Measurements from ENCODE around the gene CLSTN2.

- no peak for TF ChIP-seq CTCF (IDR thresholded peaks at IDR 0.05; ENCODE audit: low read length)
- TF ChIP-seq EZH2 (optimal IDR thresholded peaks at IDR 0.05; ENCODE audit: low read depth, low read length), result no peak
- TF ChIP-seq EZH2phosphoT487 (IDR thresholded peaks at IDR 0.05; ENCODE audit: low read length), result no peak
Observed at GRCh38 chr3:140117096-140117526, 182.1 kb downstream of the CLSTN2 start.

All from MM.1S (cell line).